Measurements from ENCODE around the gene TUT4.

TUT4 gene

GRCh38 chr1:52474807-52475206 lies 78.1 kb downstream of the TUT4 start:
- DNase-seq (ENCODE audit: low read depth): no peak
- H3K4me3 ChIP-seq (ENCODE audit: low read depth, low read length): no peak overlapping the region
- no peak for TF ChIP-seq CTCF (IDR thresholded peaks at IDR 0.05; ENCODE audit: low read depth, low read length, missing control alignments)

GRCh38 chr1:52473039-52473438 lies 79.9 kb downstream of the TUT4 start:
- no peak for DNase-seq (ENCODE audit: low read depth)
- no peak overlapping the region for H3K4me3 ChIP-seq (ENCODE audit: low read depth, low read length)
- no peak for TF ChIP-seq CTCF (IDR thresholded peaks at IDR 0.05; ENCODE audit: low read depth, low read length, missing control alignments)

GRCh38 chr1:52472384-52472783 lies 80.5 kb downstream of the TUT4 start:
- H3K4me3 ChIP-seq (ENCODE audit: low read depth, low read length): no peak overlapping the region
- no peak for TF ChIP-seq CTCF (IDR thresholded peaks at IDR 0.05; ENCODE audit: low read depth, low read length, missing control alignments)
- no peak for DNase-seq (ENCODE audit: low read depth)

- H3K4me3 ChIP-seq (ENCODE audit: low read depth, low read length): no peak overlapping the region
- no peak for DNase-seq (ENCODE audit: low read depth)
- TF ChIP-seq CTCF (IDR thresholded peaks at IDR 0.05; ENCODE audit: low read depth, low read length, missing control alignments): no peak
Measured at GRCh38 chr1:52469108-52469507, 83.8 kb downstream of the TUT4 start.

- TF ChIP-seq CTCF (IDR thresholded peaks at IDR 0.05; ENCODE audit: low read depth, low read length, missing control alignments): no peak
- H3K4me3 ChIP-seq (ENCODE audit: low read depth, low read length): no peak overlapping the region
- DNase-seq (ENCODE audit: low read depth): no peak
Measured at GRCh38 chr1:52463891-52464290, 89.0 kb downstream of the TUT4 start.

GRCh38 chr1:52461821-52462220 lies 91.1 kb downstream of the TUT4 start:
- no peak overlapping the region for H3K4me3 ChIP-seq (ENCODE audit: low read depth, low read length)
- DNase-seq (ENCODE audit: low read depth): no peak
- TF ChIP-seq CTCF (IDR thresholded peaks at IDR 0.05; ENCODE audit: low read depth, low read length, missing control alignments): no peak

- H3K4me3 ChIP-seq (ENCODE audit: low read depth, low read length): no peak overlapping the region
- no peak for TF ChIP-seq CTCF (IDR thresholded peaks at IDR 0.05; ENCODE audit: low read depth, low read length, missing control alignments)
- DNase-seq (ENCODE audit: low read depth): no peak
Measured at GRCh38 chr1:52460694-52461093, 92.2 kb downstream of the TUT4 start.
